GM21723 (cell line): ENCODE measurements around the gene HPCAL1.

Experiments
- ATAC-seq: cut with Tn5 transposase; IDR thresholded peaks from one replicate; pipeline ENCODE4 v1.9.1; 2021; ENCODE audit warnings: mild to moderate bottlenecking, moderate library complexity; ENCODE audit not compliant: unreplicated experiment

Gene HPCAL1

GRCh38 chr2:10269291-10269690, 33.4 kb upstream of the HPCAL1 start:
- ATAC-seq = no peak

GRCh38 chr2:10269711-10270610, 32.7 kb upstream of the HPCAL1 start:
- no peak for ATAC-seq

GRCh38 chr2:10271509-10271908, 31.2 kb upstream of the HPCAL1 start:
- ATAC-seq = no peak

- ATAC-seq = no peak
Measured at GRCh38 chr2:10271946-10272345, 30.8 kb upstream of the HPCAL1 start.

- ATAC-seq = no peak
Measured at GRCh38 chr2:10272464-10272863, 30.2 kb upstream of the HPCAL1 start.

GRCh38 chr2:10273215-10274175, 29.2 kb upstream of the HPCAL1 start:
- no peak for ATAC-seq

- no peak for ATAC-seq
Measured at GRCh38 chr2:10274376-10274775, 28.3 kb upstream of the HPCAL1 start.

- ATAC-seq = no peak
Measured at GRCh38 chr2:10274983-10275802, 27.5 kb upstream of the HPCAL1 start.

- ATAC-seq = no peak
Measured at GRCh38 chr2:10276481-10277292, 26.0 kb upstream of the HPCAL1 start.

GRCh38 chr2:10277293-10278028, 25.2 kb upstream of the HPCAL1 start:
- no peak for ATAC-seq

- no peak for ATAC-seq
Measured at GRCh38 chr2:10278029-10278762, 24.5 kb upstream of the HPCAL1 start.

GRCh38 chr2:10278763-10279471, 23.8 kb upstream of the HPCAL1 start:
- no peak for ATAC-seq

GRCh38 chr2:10279472-10279870, 23.2 kb upstream of the HPCAL1 start:
- ATAC-seq = no peak

GRCh38 chr2:10279946-10280463, 22.7 kb upstream of the HPCAL1 start:
- ATAC-seq = no peak

GRCh38 chr2:10281891-10282290, 20.8 kb upstream of the HPCAL1 start:
- ATAC-seq = no peak

- no peak for ATAC-seq
Measured at GRCh38 chr2:10282611-10283105, 20.0 kb upstream of the HPCAL1 start.
